Measurements from ENCODE around the gene VAX1.

VAX1 gene

DNA sequence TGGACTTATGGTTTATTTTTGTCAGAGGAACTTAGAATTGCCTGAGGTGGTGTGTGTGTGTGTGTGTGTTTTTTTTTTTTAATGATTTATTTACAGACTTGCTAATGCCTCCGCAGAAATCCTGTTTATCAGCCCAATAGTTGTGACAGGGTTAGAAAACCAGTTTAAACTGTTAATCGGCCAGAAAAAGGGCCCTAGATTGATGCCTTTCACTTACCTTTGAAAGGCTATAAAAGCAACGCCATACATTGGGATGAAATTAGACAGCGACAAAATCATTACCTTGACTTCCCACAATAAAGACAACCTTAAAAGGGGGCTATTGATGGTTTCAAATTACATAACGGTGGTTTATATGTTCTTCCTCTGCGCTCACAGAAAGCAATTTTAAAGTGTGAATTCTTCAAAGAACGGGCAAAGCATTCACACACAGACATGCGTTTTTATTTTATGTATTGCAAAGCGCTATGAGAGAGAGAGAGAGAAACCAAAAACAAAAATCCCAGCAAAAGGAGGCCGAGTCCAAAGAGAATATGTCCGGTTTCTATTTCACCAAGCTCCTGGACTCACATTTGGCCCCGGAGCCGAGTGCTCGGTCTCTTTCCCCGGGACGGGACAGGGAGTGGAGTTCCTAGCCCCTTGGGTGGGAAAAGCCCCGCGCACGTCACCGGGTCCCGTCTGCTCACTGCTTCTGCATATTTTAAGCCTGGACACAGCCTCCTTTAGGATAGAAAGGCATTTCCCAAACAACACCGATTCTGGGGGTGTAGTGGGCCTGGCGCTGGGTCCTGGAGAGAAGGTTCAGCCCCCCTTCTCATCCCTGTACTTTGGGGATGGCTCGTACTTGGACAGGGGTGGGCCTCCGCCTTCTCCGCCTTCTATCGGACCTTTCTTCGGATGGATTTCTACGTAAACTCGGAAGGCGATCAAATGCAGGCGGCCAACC, 26.8 kb upstream of the VAX1 start:
- DNase-seq (ENCODE audit: low read depth) = no peak

DNA sequence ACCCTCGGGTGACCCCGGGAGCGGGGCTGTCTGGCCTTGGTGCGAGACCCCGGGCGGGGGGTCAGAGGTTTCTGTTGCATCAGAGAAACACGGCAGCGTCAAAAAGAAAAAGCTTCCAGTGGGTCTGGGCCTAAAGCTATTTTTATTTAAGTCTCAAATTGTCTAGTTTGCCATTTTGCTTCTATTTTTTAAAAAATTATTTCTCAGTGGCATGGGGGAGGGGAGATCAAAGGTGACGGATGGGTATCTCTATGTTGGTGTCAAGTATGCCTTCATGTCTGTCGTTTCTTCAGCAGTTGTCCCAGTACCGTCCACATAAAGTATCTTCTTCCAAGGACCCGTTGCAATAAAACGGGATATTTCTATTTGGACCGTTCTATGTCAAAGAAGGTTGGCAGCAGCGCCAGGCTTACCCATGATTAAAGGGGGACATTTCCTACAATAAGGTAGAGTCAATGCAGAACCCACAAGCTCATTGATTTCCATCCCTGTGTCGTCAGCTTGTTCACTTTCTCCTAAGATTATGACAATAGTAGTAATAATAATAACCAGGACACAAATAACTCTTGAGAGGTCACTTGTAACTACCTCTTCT, 26.0 kb upstream of the VAX1 start:
- DNase-seq (ENCODE audit: low read depth) = no peak

DNA sequence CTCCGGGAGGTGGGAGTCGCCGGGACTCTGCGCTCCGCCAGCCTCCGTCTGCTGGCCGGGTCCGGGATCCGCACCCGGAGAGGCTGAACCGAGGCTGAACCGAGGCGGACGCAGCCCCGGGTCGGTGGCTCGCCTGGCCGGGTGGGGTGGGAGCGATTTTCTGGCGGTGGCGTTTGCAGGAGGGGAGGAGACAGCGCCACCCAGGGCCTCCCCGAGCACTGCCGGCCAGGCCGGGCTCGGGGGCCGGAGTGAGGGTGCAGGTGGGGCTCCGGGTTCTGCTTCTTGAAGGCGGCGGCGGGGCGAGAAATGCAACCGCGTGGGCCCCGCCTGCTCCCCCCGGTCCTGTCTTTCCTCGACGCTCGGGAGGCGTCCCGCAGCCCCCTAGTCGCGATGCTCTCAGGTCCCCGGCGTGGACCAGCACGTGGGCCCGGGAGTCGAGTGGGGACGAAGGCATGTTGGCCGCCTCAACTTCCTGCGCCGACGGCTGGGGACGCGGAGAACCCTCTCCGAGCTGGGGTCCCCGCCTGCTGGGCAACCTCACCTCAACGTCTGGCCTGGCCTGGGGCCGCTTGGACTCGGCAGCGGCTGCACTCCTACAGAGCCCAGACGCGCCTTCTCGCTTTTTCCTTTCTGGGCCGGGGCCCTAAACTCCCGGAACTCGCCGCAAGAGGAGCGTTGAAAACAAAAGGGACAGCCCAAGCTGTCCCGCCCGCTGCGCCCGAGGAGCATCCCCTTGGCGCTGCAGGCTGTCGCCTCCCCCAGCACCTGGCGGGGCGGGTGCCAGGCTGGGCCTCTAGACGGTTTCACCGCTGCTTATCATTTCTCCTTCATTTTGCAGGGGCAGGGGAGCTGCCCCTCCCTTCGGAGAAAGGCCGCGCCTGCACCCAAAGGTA, 25.2 kb upstream of the VAX1 start:
- DNase-seq (ENCODE audit: low read depth) = no peak

- no peak for DNase-seq (ENCODE audit: low read depth)
These were observed 24.3 kb upstream of the VAX1 start for GRCh38 chr10:117162093-117163060.

DNA sequence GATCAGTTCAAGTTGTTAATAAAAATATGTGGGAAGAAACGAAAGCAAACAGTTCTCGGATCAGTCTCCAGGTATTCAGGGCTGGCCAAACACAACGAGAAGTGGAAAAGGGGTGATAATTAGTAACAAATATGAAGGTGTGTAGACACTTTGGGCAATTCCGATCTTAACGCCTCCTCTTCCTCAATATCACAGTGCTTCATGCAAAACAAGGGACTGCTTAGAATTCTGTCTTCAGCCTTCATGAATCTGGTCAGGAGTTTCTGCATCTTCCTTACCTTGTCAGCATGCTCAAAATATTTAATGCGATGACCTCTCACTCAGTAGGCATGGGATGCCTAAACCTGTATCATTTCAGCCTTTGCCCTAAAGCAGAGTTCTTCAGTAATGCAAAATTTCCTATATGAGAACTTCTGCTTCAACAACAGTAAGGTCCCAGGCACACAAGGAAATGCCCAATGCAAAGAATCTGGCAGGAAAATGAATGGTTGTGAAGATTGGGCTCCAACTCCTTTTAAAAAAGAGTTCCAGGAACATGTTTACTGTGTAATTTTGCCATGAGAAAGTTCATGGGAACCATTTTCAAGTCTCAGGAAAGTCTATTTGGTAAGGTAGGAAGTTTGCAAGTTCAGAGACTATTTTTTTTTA, 23.4 kb upstream of the VAX1 start:
- DNase-seq (ENCODE audit: low read depth) = no peak

GRCh38 chr10:117160567-117160966, 22.5 kb upstream of the VAX1 start:
- no peak for DNase-seq (ENCODE audit: low read depth)

DNA sequence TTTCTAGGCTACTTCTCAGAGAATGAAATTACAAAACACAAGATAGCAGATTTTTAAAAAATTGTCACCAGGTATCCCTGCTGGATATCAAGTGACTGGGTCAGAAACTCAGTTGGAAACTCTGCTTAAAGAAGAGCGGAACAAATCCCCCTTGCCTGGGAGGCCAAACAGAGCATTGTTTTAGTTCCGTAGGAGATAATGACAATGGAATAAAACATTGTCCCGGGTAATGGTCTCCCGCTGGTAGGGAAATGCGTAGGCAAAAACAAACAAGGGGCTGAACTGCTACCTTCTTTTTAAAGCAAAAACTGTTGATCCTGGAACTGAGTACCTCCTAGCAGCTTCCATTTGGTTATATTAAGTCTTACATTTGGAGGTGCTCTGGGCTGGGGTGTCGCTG, 21.3 kb upstream of the VAX1 start:
- DNase-seq (ENCODE audit: low read depth) = no peak

DNA sequence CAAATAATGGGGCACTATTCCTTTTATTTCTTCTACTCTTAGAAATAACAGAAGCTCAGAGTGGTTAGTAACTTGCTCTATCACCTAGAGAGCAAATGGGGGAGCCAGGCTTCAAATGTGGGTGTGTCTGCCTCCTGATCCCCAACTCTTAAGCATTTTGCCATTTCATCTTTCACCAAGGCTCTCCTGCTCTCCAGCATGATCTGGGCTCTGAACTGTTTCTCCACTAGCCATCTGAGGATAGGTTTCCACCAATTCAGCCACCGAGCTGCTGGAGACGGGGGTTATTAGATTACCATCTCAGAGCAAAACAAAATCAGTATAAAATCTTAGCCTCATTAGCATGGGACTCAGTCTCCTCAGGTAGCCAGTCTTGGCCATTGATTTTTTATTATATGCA, 20.2 kb upstream of the VAX1 start:
- no peak for DNase-seq (ENCODE audit: low read depth)

GRCh38 chr10:117152668-117153067, 14.6 kb upstream of the VAX1 start:
- no peak for DNase-seq (ENCODE audit: low read depth)

DNA sequence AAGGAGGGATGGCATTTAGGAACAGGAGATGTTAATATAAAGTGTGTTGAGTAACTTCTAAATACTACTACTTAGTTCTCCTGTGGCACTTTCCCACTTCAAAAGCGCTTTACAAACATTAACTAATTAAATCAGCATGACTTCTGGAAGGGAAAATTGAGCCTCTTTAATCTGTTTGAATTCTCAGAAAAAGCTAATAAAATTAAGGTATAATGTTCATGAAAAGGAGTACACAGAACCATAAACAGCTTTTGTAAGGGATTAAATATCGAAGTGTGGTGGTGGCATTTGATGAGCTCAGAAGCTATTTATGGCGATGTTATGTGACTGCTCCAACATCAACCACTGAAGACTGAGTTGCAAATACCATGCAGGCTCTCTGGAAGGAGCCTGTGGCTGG, 10.2 kb upstream of the VAX1 start:
- DNase-seq (ENCODE audit: low read depth) = no peak

DNA sequence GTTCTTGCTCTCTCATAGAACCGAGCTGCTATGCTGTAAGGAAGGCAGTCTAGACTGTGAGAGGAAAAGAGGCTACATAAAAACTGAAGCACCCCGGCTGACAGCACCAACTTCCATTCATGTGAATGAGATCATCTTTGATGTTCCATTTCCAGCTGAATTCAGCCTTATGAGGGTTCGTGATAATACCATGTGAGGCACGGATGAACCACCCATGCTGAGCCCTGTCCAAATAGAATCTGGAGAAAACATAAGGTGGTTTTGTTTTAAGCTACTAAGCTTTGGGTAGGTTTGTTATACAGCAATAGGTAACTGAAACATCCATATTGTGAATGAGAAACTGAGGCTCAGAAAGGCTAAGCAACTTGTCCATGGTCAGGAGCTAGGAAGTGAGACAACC, 6.9 kb upstream of the VAX1 start:
- DNase-seq (ENCODE audit: low read depth) = no peak

- DNase-seq (ENCODE audit: low read depth) = no peak
These were observed 5.2 kb upstream of the VAX1 start for GRCh38 chr10:117143103-117143823.

DNA sequence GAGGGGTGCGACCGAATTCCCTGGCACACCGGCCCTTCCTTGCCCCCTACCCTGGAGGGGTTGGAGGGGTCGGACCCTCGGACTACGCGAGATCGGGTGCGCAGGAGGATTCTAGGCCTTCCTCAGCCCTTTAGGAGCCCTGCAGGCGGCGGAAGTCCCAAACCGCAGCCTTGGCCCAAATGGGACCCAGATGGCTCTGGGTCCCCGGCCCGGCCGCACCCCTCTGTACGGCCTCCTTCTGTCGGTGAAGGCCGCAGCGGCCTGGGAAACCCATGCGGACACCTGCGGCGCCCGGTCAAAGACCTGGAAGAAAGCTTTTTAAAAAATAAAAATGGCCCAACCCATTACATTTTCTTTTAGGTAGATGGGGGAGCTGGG, 2.4 kb upstream of the VAX1 start:
- DNase-seq (ENCODE audit: low read depth) = no peak

DNA sequence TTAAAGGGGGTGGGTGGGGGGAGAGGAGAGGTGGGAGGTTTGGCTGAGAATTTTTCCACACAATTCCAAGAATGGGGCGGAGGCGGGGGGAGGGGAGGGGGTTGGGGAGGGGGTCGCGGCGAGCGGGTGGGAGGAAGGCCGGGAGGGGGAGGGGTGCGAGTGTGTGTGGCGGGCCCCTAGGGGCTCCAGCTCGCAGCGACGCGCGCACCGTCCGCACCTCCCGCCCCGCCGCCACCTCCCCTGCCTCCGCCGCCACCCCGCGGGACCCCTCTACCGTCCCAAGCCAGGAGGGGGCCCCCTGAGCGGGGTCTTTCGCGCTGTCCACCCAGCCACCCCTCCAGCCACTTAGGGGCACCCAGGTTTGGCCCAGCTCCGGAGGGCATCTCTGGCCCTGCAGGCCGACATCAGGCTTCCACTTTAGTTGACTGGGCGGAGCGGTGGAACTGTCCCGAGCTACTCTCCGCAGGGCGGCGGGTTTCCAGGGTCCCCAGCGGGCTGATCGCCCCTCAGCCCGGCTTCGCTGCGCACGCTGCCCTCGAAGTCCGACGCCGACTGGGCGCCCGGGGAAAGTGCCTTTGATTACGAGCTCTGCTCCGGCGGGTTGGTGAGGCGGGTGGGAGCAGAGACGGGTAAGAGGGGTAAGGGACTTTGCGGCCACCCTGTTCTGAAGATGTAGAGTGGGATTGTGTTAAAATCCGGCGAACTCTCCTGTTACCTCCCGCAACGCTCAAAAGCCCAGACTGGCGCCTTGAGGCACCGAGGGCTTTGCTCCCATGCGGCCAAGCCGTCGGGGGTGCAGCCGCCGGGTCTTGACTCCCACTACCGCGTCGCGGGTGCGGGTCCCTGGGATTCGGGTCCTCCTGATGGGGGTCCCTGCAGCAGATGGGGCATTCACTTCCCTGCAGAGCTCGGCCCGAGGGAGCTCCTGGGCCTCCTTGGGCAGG, 1.8 kb upstream of the VAX1 start:
- DNase-seq (ENCODE audit: low read depth) = no peak

DNA sequence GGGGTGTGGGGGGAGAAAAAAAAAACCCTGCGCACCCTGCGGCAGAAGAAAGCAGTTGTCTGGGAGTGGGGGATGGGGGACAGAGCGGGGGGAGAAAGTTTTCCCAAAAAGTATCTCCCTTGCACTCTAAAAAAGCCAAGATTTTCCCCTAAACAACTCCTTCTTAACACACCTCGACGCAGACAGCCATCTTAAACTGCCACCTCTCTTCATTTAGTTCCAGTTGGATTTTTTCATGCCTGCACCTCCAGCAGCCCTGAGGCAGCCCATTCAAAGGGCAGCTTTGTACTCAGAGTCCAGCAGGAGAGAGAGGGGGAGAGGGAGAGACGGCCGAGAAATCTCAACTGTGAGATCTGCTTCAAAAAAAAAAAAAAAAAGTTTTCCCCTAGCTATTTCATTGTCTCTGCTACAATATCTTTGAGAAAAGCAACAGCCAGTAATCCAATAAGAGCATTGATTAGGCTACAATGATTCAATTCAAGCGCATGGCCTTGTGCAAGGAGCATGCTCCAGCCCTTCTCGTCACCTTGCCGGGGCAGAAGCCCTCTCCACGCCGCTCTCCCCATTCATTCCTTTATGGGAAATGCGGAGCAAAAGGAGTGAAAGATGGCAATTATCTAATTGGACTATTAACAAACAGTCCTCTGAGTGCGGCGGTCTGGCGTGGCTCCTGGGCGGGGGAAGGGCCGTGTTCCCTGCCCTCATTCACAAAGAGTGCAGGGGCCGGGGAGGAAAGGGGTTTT, 939 bp upstream of the VAX1 start:
- DNase-seq (ENCODE audit: low read depth) = no peak

DNA sequence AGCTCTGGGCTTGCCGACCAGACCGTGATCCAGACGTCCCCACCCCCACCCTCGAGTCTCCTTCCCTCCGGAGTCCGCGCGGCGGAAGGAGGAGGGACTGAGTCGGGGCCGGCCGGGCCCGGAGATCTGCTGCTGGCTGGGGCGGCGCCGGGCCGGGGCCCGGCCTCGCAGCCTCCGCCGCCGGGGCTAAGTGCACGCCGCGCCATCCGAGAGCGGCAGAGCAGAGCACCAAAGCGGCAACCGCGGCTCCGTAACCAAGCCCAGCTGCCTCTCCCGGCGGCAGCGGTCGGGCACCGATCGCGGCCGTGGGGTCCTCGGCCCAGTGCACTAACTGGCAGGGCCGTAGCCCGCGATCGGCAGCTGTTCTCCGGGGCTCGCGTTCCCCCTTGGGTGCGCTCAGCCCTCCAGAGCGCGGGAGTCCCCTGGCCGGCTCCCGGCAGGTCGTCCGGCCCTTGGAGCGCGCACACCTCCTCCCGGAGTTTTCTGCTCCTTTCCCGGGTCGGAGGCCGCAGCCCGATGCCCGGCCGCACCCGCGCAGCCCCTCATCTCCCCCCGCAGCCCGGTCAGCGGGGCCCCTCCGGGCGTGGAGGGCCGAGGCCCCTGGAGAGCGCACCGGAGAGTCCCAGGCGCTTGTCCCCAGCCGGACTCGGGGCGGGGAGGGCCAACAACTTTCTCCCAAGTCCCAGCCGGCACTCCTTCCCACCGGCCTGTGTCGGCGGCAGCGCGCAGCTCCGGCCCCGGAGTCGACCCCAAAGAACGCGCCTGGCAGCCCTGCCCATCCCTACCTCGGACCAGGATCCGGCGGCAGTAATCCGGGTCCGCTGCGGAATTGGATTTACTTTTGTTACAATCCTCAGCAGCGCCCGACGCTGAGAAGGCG, 799 bp downstream of the VAX1 start:
- DNase-seq (ENCODE audit: low read depth) = no peak

DNA sequence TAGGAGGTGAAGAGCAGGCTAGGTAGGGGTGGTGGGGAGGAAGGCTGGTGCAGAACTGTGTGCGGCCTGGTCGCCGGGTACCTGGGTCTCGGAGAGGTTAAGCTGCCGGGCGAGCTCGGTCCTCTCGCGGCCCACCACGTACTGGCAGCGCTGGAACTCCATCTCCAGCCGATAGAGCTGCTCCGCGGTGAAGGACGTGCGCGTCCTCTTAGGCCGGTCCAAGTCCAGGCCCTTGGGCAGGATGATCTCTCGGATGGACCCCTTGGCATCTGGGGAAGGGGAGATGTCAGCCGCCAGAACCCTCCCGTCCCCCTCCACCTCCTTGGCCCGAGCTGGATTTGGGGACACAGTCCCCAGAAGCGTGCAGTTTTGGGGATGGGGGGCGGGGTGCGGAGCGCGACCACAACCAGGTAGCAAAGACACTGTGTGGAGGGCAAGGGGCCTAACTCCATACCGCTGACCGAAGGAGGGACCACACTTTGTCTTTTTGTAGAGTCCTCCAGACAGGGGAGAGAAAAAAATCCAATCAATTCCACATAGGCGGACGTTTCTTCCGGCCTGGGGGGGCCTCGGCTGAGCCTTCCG, 1.6 kb downstream of the VAX1 start:
- DNase-seq (ENCODE audit: low read depth) = no peak
